ENCODE measurements around the gene SELENBP1.

Gene SELENBP1

DNA sequence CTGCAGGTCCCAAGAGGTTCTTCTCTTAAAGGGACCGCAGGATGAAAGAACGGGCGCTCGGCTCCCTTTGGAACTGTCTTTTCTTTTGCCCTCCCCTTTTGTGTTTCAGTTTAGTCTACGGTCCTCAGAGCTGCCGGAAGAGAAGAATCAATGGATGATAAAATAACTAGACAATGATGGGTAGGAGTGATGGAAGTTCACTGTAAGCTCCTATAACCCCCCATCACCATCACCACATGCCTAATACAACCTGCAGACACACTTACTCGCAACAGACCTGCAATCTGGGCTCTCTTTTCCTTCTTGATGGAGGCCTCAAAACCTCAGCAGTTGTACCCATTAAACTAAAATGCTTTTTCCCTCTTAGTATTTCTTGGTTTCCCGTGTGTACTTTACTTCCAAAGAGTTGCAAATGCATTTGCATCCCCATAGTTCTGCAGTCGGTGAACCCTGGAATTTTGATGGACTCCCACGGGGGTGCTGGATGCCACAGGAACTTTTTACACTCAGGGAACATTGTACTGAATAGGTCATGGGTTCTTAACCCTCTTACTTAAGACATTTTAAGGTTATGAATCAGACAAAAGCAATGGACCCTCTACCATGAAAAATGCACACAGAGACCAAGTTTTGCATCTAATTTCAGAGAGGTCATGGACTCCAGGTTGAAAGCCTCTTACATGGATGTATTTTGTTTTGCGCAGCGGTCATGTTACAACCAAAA, 24.8 kb downstream of the SELENBP1 start:
- H3K9ac ChIP-seq (ENCODE audit: low read length), result peak overlapping the region; percentile 86
- peak overlapping the region; percentile 65 for H3K4me3 ChIP-seq (ENCODE audit: low read length)

DNA sequence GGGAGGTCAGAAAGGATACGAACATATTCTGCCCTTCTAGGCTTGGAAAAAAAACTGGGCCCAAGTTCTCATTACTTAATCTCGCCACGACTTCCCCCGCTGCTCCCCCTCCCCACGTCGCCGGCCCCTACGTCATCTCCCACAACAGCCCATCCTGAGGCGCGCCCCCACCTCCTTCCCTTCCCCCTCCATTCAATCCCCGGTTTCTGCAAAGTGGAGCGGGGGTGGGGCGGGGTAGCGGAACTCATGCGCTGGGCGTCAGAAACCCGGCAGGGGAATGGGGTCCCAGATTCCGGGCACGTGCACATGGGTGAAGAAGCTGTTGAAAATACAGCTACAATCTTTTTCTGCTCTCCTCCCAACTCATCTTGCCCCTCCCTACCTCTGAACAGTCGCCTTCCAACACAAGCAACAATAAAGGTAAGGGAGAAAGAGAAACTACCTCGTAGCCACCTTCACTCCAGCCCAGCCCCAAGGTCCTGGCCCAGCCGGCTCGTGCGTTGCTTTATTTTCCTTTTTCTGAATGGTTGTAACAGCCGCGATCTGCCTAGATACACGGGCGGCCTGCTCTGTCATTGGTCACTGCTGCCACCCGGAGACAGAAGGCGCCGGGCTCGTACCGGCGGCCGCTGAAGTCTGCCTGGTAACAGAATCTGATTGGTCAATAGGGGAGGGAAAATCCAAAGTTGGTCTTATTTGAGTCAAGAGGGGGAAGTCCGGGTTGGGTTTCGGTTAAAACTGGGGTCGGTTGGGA, 25.6 kb downstream of the SELENBP1 start, which contains the start of gene RFX5:
Gene RFX5, minus strand, starts transcription at position 484 of the 754 bp plus-strand sequence. CDS start 932 bp downstream, outside the sequence.
- Histone ChIP-seq H3K9ac (ENCODE audit: low read length) (peak within 1 kb of the TSS; percentile 86), H3K27me3 (ENCODE audit: control insufficient read depth, insufficient read depth, low read length) (no peaks in the 10 kb centered on the region), H3K4me1 (ENCODE audit: control insufficient read depth, insufficient read depth, low read length) (peaks cover 14% of the 10 kb centered on the region), H3K9me3 (ENCODE audit: control insufficient read depth, low read length) (no peaks in the 10 kb centered on the region), H3K36me3 (ENCODE audit: control insufficient read depth, insufficient read depth, low read length) (no peaks in the 10 kb centered on the region), H3K4me3 (ENCODE audit: low read length) (peak within 1 kb of the TSS; percentile 65)

More for the DNA sequence above, 24.8 kb downstream of the SELENBP1 start:
- Histone ChIP-seq H3K27me3 (ENCODE audit: control insufficient read depth, insufficient read depth, low read length) (no peaks in the 10 kb centered on the region), H3K4me1 (ENCODE audit: control insufficient read depth, insufficient read depth, low read length) (peaks cover 14% of the 10 kb centered on the region), H3K36me3 (ENCODE audit: control insufficient read depth, insufficient read depth, low read length) (no peaks in the 10 kb centered on the region), H3K9me3 (ENCODE audit: control insufficient read depth, low read length) (no peaks in the 10 kb centered on the region)

DNA sequence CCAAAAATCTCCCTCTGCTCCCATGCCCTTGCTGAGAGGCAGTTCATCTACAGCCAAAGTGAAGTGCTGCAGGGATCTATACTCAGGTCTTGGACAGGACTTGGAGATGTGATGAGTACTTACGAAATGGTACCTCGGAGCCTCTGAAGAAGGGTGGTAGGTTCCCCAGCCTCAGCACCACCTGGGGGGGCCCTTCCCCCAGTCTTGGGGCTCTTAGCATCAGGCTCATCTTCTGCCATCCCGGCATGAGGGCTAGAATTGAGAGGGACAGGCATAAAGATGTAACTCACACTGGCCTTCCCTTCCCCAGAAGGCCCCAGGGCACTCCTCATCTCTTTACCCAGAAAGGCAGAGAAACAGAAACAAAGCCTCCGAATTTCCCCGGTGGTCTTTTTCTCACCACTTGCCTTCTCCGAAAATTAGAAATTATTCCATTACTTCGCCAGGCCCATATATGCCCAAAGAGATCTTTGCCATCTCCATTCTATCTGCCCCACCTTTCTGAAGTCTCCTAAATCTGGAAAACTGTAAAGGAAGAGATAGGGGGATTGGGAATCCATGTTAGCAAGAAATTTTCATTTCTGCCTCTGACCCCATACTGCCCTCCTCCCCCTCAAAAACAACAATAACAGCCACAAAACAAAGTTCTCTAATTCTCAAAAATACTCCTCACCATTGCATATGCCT, 26.3 kb downstream of the SELENBP1 start:
- Histone ChIP-seq H3K9me3 (ENCODE audit: control insufficient read depth, low read length) (no peaks in the 10 kb centered on the region), H3K9ac (ENCODE audit: low read length) (peak overlapping the region; percentile 86), H3K27me3 (ENCODE audit: control insufficient read depth, insufficient read depth, low read length) (no peaks in the 10 kb centered on the region), H3K4me3 (ENCODE audit: low read length) (peak overlapping the region; percentile 65), H3K4me1 (ENCODE audit: control insufficient read depth, insufficient read depth, low read length) (peaks cover 14% of the 10 kb centered on the region), H3K36me3 (ENCODE audit: control insufficient read depth, insufficient read depth, low read length) (no peaks in the 10 kb centered on the region)

DNA sequence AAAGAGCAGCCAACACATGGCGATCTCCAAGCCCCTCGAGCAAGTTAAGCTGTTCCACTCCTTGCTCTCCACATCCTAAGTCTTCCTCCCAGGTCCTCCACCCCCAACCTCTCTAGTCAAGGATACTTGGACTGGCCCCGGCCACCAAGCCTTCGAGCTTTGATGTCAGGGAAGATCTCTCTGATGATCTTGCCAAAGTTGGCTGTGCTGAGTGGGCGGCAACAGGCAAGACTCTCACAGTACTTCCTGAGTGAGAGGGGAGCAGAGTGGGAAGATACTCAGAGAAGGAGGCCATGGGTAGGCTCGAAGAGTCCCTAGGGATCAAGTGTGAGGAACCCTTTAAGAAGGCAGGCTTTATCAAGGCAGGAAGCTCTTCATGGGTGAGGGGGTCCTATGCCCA, 28.2 kb downstream of the SELENBP1 start:
- H3K4me3 ChIP-seq (ENCODE audit: low read length), result no peak overlapping the region
- H3K36me3 ChIP-seq (ENCODE audit: control insufficient read depth, insufficient read depth, low read length), result no peaks in the 10 kb centered on the region
- H3K9me3 ChIP-seq (ENCODE audit: control insufficient read depth, low read length), result no peaks in the 10 kb centered on the region
- H3K27me3 ChIP-seq (ENCODE audit: control insufficient read depth, insufficient read depth, low read length), result no peaks in the 10 kb centered on the region
- no peak overlapping the region for H3K9ac ChIP-seq (ENCODE audit: low read length)
- peaks cover 14% of the 10 kb centered on the region for H3K4me1 ChIP-seq (ENCODE audit: control insufficient read depth, insufficient read depth, low read length)

DNA sequence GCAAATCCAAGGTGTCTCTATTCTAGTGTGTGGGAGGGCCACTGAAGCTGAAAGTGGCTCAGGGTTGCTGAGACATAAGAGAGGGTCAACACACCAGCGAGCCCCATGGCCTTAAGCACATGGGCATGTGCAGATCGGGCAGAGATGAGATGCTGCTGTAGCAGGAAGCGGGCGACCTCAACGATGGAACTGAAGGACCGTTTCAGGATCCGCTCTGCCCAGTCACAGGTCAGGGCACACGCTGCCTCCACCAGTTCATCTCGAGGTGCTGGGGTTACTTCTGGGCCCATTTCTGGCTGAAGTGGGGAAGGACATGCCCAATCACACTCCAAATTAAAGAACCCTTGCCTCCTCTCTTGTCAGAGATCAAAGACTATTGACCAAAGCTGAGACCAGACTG, 28.9 kb downstream of the SELENBP1 start:
- Histone ChIP-seq H3K9ac (ENCODE audit: low read length) (no peak overlapping the region), H3K9me3 (ENCODE audit: control insufficient read depth, low read length) (no peaks in the 10 kb centered on the region), H3K27me3 (ENCODE audit: control insufficient read depth, insufficient read depth, low read length) (no peaks in the 10 kb centered on the region), H3K4me1 (ENCODE audit: control insufficient read depth, insufficient read depth, low read length) (peaks cover 14% of the 10 kb centered on the region), H3K4me3 (ENCODE audit: low read length) (no peak overlapping the region), H3K36me3 (ENCODE audit: control insufficient read depth, insufficient read depth, low read length) (no peaks in the 10 kb centered on the region)

DNA sequence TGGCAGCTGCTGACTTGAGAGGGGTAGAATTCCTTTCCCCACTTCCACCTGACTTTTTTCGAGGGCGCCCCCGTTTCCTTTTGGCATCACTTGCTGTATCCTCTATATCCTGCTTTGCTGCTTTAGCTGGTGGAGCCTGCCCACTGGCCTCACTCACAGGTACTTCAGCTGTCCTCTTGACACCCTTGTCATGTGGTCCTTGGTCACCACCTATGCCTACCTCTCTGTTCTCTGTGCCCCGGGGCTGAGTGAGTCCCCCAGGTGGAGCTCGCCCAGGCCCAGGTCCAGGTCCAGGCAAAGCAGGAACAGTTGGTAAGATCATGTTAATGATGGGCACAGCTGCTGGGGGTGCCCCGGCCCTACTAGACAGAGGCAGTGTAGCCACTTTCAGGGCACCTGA, 29.9 kb downstream of the SELENBP1 start:
- Histone ChIP-seq H3K4me3 (ENCODE audit: low read length) (no peak overlapping the region), H3K9ac (ENCODE audit: low read length) (no peak overlapping the region), H3K27me3 (ENCODE audit: control insufficient read depth, insufficient read depth, low read length) (no peaks in the 10 kb centered on the region), H3K9me3 (ENCODE audit: control insufficient read depth, low read length) (no peaks in the 10 kb centered on the region), H3K36me3 (ENCODE audit: control insufficient read depth, insufficient read depth, low read length) (no peaks in the 10 kb centered on the region), H3K4me1 (ENCODE audit: control insufficient read depth, insufficient read depth, low read length) (peaks cover 11% of the 10 kb centered on the region)

DNA sequence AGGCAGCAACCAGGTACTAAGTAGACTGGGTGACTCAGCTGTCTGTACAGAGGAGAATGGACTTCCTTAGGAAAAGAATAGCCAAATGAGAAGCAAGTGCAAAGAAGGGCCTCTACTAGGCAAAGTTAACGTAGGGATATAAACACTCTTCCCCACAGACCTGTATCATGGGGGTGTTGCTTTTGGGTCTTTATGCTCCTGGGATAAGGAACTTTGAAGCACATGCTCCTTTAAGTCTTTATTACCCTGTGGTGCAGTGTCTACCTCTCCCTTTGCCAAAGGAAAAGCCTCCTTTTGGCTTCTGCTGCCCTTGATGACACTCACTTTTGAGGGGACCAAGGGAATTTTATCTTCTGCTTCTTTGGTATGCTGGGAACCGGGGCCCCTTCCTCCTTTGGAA, 30.5 kb downstream of the SELENBP1 start:
- no peak overlapping the region for H3K4me3 ChIP-seq (ENCODE audit: low read length)

DNA sequence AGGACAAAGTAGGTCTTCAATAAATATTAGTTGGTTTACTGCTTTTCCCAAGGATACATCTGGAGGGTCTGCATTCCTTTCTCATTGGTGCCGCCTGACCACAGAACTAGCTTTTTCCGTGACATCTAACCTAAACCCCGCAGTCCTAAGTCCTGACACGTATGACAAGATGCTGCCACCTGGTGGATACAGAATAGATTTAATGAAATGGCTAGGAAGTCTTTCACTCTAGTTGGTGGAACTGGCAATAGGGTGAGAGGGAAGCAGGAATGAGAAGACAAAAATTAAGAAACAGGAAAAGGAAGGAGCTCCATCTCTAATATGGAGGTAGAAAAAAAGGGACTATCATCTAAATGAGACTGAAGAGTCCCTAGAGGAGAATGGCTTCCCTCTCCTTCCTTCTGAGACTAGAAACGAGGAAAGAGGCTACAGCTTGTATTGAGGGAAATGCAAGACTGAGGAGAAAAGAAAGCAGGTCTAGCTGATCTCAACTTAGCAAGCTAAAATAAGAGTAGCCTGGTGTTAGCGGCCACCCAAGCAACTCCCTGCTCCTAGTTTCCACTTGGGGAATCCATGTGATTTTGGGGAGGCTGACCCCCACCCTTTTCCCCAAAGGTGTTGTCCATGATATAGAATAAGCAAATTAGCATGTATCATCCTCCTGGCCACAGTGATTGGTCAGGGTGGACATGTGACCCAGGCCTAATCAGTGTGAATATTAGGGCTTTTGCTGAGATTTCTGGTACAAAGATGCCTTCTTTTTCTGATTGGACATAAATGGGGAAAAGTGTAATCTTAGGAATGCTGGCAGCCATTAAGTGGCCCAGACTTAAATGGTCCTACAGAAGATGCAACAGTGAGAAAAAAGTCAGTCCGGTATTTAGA, 31.4 kb downstream of the SELENBP1 start:
- Histone ChIP-seq H3K27me3 (ENCODE audit: control insufficient read depth, insufficient read depth, low read length) (no peaks in the 10 kb centered on the region), H3K4me3 (ENCODE audit: low read length) (no peak overlapping the region), H3K4me1 (ENCODE audit: control insufficient read depth, insufficient read depth, low read length) (peaks cover 5% of the 10 kb centered on the region), H3K9ac (ENCODE audit: low read length) (no peak overlapping the region), H3K9me3 (ENCODE audit: control insufficient read depth, low read length) (no peaks in the 10 kb centered on the region), H3K36me3 (ENCODE audit: control insufficient read depth, insufficient read depth, low read length) (no peaks in the 10 kb centered on the region)

More for the DNA sequence above, 30.5 kb downstream of the SELENBP1 start:
- Histone ChIP-seq H3K9me3 (ENCODE audit: control insufficient read depth, low read length) (no peaks in the 10 kb centered on the region), H3K4me1 (ENCODE audit: control insufficient read depth, insufficient read depth, low read length) (peaks cover 9% of the 10 kb centered on the region), H3K36me3 (ENCODE audit: control insufficient read depth, insufficient read depth, low read length) (no peaks in the 10 kb centered on the region), H3K27me3 (ENCODE audit: control insufficient read depth, insufficient read depth, low read length) (no peaks in the 10 kb centered on the region), H3K9ac (ENCODE audit: low read length) (no peak overlapping the region)

DNA sequence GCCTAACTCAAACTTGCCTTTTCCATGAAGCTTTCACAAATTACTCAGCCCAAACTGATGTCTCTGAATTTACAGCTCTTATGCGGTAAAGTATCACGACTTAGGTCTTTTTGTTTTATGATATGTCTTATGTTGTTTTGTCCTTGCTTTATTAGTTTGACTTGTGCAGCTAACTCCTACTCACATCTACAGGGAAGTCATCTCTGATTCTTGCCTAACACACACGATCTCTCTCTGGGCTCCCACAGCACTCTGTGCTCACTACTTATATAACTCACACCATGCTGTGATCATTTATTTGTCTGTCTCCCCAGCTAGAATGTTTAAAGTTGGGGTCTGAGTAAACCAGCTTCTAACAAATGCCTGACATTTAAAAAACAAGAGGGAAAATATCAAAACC, 35.9 kb downstream of the SELENBP1 start:
- no peak overlapping the region for H3K9ac ChIP-seq (ENCODE audit: low read length)
- H3K4me3 ChIP-seq (ENCODE audit: low read length), result no peak overlapping the region
- H3K9me3 ChIP-seq (ENCODE audit: control insufficient read depth, low read length), result no peaks in the 10 kb centered on the region
- H3K27me3 ChIP-seq (ENCODE audit: control insufficient read depth, insufficient read depth, low read length), result no peaks in the 10 kb centered on the region
- no peaks in the 10 kb centered on the region for H3K4me1 ChIP-seq (ENCODE audit: control insufficient read depth, insufficient read depth, low read length)
- H3K36me3 ChIP-seq (ENCODE audit: control insufficient read depth, insufficient read depth, low read length), result no peaks in the 10 kb centered on the region

DNA sequence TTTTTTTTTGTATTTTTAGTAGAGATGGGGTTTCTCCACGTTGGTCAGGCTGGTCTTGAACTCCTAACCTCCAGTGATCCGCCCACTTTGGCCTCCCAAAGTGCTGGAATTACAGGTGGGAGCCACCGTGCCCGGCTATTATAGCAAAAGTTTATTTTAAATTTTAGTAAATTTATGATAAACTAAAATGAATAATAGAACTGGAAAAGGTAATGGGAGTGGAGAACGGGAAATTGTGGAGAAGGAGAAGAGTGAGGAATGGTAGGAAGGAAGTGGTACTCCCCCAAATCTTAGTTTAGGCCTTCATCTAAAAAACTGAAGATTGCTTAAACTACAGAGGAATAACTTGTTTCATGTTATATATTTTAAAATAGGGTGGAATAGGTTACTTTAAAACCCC, 37.7 kb downstream of the SELENBP1 start:
- H3K9me3 ChIP-seq (ENCODE audit: control insufficient read depth, low read length), result no peaks in the 10 kb centered on the region
- no peak overlapping the region for H3K9ac ChIP-seq (ENCODE audit: low read length)

DNA sequence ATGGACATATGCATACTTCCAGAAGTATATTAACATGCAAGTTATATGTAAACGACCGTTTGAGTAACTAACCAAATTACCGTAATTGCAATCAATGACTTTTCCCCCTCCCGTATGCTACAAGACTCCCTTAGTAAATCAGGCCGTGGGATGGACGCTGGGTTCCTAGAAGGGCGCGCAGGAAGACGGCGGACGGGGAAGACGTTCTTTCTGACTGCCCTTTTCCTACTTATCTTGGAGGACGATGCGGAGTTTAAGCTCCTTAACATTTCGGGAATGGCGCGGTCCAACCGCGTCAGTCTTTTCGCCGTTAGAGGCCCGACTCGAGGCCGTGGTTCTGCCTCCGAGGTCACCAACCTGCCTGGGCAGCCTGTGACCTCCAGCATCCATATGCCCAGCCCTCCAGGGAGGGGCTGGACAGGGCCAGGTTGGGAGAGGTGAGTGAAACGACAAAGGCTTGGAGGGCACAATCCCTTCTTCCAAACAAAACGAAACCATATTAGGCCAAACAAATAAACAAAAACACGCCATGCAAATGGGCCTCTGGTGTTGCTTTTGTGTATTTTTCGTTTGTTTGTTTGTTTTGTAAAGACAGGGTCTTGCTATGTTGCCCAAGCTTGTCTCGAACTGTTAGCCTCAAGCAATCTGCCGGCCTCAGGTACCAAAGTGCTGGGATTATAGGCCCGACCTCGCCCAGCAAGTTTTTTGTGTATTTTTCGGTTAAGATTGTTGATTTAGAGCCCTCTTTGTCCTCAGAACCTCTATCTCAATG, 44.4 kb downstream of the SELENBP1 start:
- no peaks in the 10 kb centered on the region for H3K9me3 ChIP-seq (ENCODE audit: control insufficient read depth, low read length)
- peak overlapping the region; percentile 92 for H3K9ac ChIP-seq (ENCODE audit: low read length)
- no peaks in the 10 kb centered on the region for H3K27me3 ChIP-seq (ENCODE audit: control insufficient read depth, insufficient read depth, low read length)
- H3K4me3 ChIP-seq (ENCODE audit: low read length), result peak overlapping the region; percentile 23
- peaks cover 10% of the 10 kb centered on the region for H3K36me3 ChIP-seq (ENCODE audit: control insufficient read depth, insufficient read depth, low read length)
- peaks cover 20% of the 10 kb centered on the region for H3K4me1 ChIP-seq (ENCODE audit: control insufficient read depth, insufficient read depth, low read length)

More for the DNA sequence above, 37.7 kb downstream of the SELENBP1 start:
- Histone ChIP-seq H3K4me1 (ENCODE audit: control insufficient read depth, insufficient read depth, low read length) (no peaks in the 10 kb centered on the region), H3K36me3 (ENCODE audit: control insufficient read depth, insufficient read depth, low read length) (no peaks in the 10 kb centered on the region), H3K27me3 (ENCODE audit: control insufficient read depth, insufficient read depth, low read length) (no peaks in the 10 kb centered on the region), H3K4me3 (ENCODE audit: low read length) (no peak overlapping the region)
